Muscle layer of colon (tissue), 2 donors: Measurements from ENCODE around the gene TMEM89.

ENCODE experiments used
- H3K27ac ChIP-seq: one replicate; pipeline ENCODE4 v1.7.0; 2013; ENCODE audit warnings: low read depth, mild to moderate bottlenecking, low read length, moderate library complexity
- H3K27me3 ChIP-seq, 2 donors: one replicate each; pipeline ENCODE4 v1.7.0; 2013; ENCODE audit warnings: low read length in 2 of 2, mild to moderate bottlenecking in 2 of 2; ENCODE audit not compliant: insufficient read depth in 2 of 2, control insufficient read depth in 1 of 2
- H3K36me3 ChIP-seq: one replicate; pipeline ENCODE4 v1.7.0; 2013; ENCODE audit warnings: mild to moderate bottlenecking, low read length; ENCODE audit not compliant: insufficient read depth
- H3K4me1 ChIP-seq: one replicate; pipeline ENCODE4 v1.7.0; 2013; ENCODE audit warnings: mild to moderate bottlenecking, low read length; ENCODE audit not compliant: insufficient read depth
- H3K4me3 ChIP-seq, 2 donors: one replicate each; pipeline ENCODE4 v1.7.0; 2013; ENCODE audit warnings: low read length in 2 of 2, low read depth in 1 of 2, mild to moderate bottlenecking in 1 of 2, moderate library complexity in 1 of 2
- H3K9ac ChIP-seq: one replicate; pipeline ENCODE4 v1.7.0; 2013; ENCODE audit warnings: low read length
- H3K9me3 ChIP-seq: one replicate; pipeline ENCODE4 v1.7.0; 2013; ENCODE audit warnings: mild to moderate bottlenecking, low read length
- donor health status: abdominal sarcoma.
- donor health status: Adenocarcinoma of cecum.

TMEM89 gene

GRCh38 chr3:48594417-48595049, 27.0 kb downstream of the TMEM89 start:
- H3K27me3 ChIP-seq = peaks cover 0 to 13% of the 10 kb centered on the region in 2 donors

GRCh38 chr3:48593337-48593736, 28.2 kb downstream of the TMEM89 start:
- peaks cover 9% of the 10 kb centered on the region for H3K4me1 ChIP-seq
- no peak overlapping the region for H3K4me3 ChIP-seq
- peaks cover 0 to 13% of the 10 kb centered on the region in 2 donors for H3K27me3 ChIP-seq
- H3K9me3 ChIP-seq = no peaks in the 10 kb centered on the region
- H3K27ac ChIP-seq = no peak overlapping the region
- no peak overlapping the region for H3K9ac ChIP-seq
- peaks cover 7% of the 10 kb centered on the region for H3K36me3 ChIP-seq

More at GRCh38 chr3:48594417-48595049, 27.0 kb downstream of the TMEM89 start:
- no peak overlapping the region for H3K27ac ChIP-seq
- H3K9ac ChIP-seq = no peak overlapping the region
- peaks cover 18% of the 10 kb centered on the region for H3K4me1 ChIP-seq
- peak overlapping the region; percentile 25 to 38 for H3K4me3 ChIP-seq
- no peaks in the 10 kb centered on the region for H3K9me3 ChIP-seq
- peaks cover 13% of the 10 kb centered on the region for H3K36me3 ChIP-seq

GRCh38 chr3:48592519-48593087, 29.0 kb downstream of the TMEM89 start:
- H3K4me3 ChIP-seq = no peak overlapping the region
- H3K9me3 ChIP-seq = no peaks in the 10 kb centered on the region
- H3K36me3 ChIP-seq = peaks cover 3% of the 10 kb centered on the region
- H3K4me1 ChIP-seq = peaks cover 9% of the 10 kb centered on the region
- no peak overlapping the region for H3K9ac ChIP-seq
- no peak overlapping the region for H3K27ac ChIP-seq
- peaks cover 0 to 13% of the 10 kb centered on the region in 2 donors for H3K27me3 ChIP-seq

- H3K9me3 ChIP-seq = no peaks in the 10 kb centered on the region
- H3K9ac ChIP-seq = no peak overlapping the region
- H3K4me3 ChIP-seq = no peak overlapping the region
- no peaks in the 10 kb centered on the region for H3K36me3 ChIP-seq
- peaks cover 0 to 13% of the 10 kb centered on the region in 2 donors for H3K27me3 ChIP-seq
- no peak overlapping the region for H3K27ac ChIP-seq
- H3K4me1 ChIP-seq = peaks cover 9% of the 10 kb centered on the region
Observed at GRCh38 chr3:48591886-48592518, 29.6 kb downstream of the TMEM89 start.

GRCh38 chr3:48591436-48591835, 30.1 kb downstream of the TMEM89 start:
- Histone ChIP-seq H3K9me3 (no peaks in the 10 kb centered on the region), H3K27ac (no peak overlapping the region), H3K4me3 (no peak overlapping the region), H3K36me3 (no peaks in the 10 kb centered on the region), H3K4me1 (peaks cover 9% of the 10 kb centered on the region), H3K9ac (no peak overlapping the region), H3K27me3 (peaks cover 0 to 13% of the 10 kb centered on the region in 2 donors)

GRCh38 chr3:48588230-48588629, 33.3 kb downstream of the TMEM89 start:
- H3K9me3 ChIP-seq = no peaks in the 10 kb centered on the region
- no peaks in the 10 kb centered on the region for H3K36me3 ChIP-seq
- H3K4me1 ChIP-seq = no peaks in the 10 kb centered on the region
- peaks cover 0 to 5% of the 10 kb centered on the region in 2 donors for H3K27me3 ChIP-seq
- no peak overlapping the region for H3K9ac ChIP-seq
- no peak overlapping the region for H3K4me3 ChIP-seq
- no peak overlapping the region for H3K27ac ChIP-seq

- H3K27ac ChIP-seq = no peak overlapping the region
- no peaks in the 10 kb centered on the region for H3K27me3 ChIP-seq
- H3K9me3 ChIP-seq = no peaks in the 10 kb centered on the region
- no peaks in the 10 kb centered on the region for H3K36me3 ChIP-seq
- no peak overlapping the region for H3K9ac ChIP-seq
- no peaks in the 10 kb centered on the region for H3K4me1 ChIP-seq
- no peak overlapping the region for H3K4me3 ChIP-seq
Observed at GRCh38 chr3:48587686-48588085, 33.9 kb downstream of the TMEM89 start.

- H3K27ac ChIP-seq = no peak overlapping the region
- no peaks in the 10 kb centered on the region for H3K27me3 ChIP-seq
- no peaks in the 10 kb centered on the region for H3K4me1 ChIP-seq
- no peak overlapping the region for H3K9ac ChIP-seq
- H3K4me3 ChIP-seq = no peak overlapping the region
- H3K36me3 ChIP-seq = no peaks in the 10 kb centered on the region
- H3K9me3 ChIP-seq = no peaks in the 10 kb centered on the region
Observed at GRCh38 chr3:48585411-48585810, 36.2 kb downstream of the TMEM89 start.

GRCh38 chr3:48584836-48585235, 36.7 kb downstream of the TMEM89 start:
- Histone ChIP-seq H3K9me3 (no peaks in the 10 kb centered on the region), H3K27ac (no peak overlapping the region), H3K4me3 (no peak overlapping the region), H3K9ac (no peak overlapping the region), H3K36me3 (no peaks in the 10 kb centered on the region), H3K27me3 (no peaks in the 10 kb centered on the region), H3K4me1 (no peaks in the 10 kb centered on the region)

GRCh38 chr3:48581621-48582481, 39.7 kb downstream of the TMEM89 start:
- Histone ChIP-seq H3K36me3 (no peaks in the 10 kb centered on the region), H3K4me3 (no peak overlapping the region), H3K27ac (no peak overlapping the region), H3K4me1 (no peaks in the 10 kb centered on the region), H3K27me3 (no peaks in the 10 kb centered on the region), H3K9me3 (no peaks in the 10 kb centered on the region), H3K9ac (no peak overlapping the region)

- Histone ChIP-seq H3K9ac (no peak overlapping the region), H3K4me1 (no peaks in the 10 kb centered on the region), H3K9me3 (no peaks in the 10 kb centered on the region), H3K36me3 (no peaks in the 10 kb centered on the region), H3K4me3 (no peak overlapping the region), H3K27me3 (no peaks in the 10 kb centered on the region), H3K27ac (no peak overlapping the region)
Observed at GRCh38 chr3:48576647-48577046, 44.9 kb downstream of the TMEM89 start.
